Measurements from ENCODE around the gene RPLP2.
A peak's percentile ranks its signal among the peaks of the same experiment; 100 is the strongest.

Gene RPLP2

GRCh38 chr11:829176-829846, 19.5 kb downstream of the RPLP2 start:
- DNase-seq (ENCODE audit: low spot score in 2 of 2) (no peak), ATAC-seq (no peak)
- Mint-ChIP-seq H3K36me3 (peaks cover 13% of the 10 kb centered on the region), H3K27ac (no peak overlapping the region), H3K4me3 (peak overlapping the region; percentile 70), H3K4me1 (peaks cover 22% of the 10 kb centered on the region), H3K9me3 (no peaks in the 10 kb centered on the region)

GRCh38 chr11:829847-830294, 20.1 kb downstream of the RPLP2 start:
- Mint-ChIP-seq H3K27ac (no peak overlapping the region), H3K4me3 (peak overlapping the region; percentile 70), H3K4me1 (peaks cover 26% of the 10 kb centered on the region), H3K9me3 (no peaks in the 10 kb centered on the region), H3K36me3 (peaks cover 8% of the 10 kb centered on the region)
- ATAC-seq (peak; percentile 2), DNase-seq (ENCODE audit: low spot score in 2 of 2) (no peak)

GRCh38 chr11:830295-831117, 20.7 kb downstream of the RPLP2 start:
- Mint-ChIP-seq H3K9me3 (no peaks in the 10 kb centered on the region), H3K4me3 (peak overlapping the region; percentile 70), H3K4me1 (peaks cover 22% of the 10 kb centered on the region), H3K36me3 (peaks cover 5% of the 10 kb centered on the region), H3K27ac (no peak overlapping the region)
- DNase-seq (ENCODE audit: low spot score in 2 of 2) (peak; percentile 58 to 86), ATAC-seq (peak; percentile 74)

GRCh38 chr11:831118-831864, 21.5 kb downstream of the RPLP2 start:
- peaks cover 4% of the 10 kb centered on the region for H3K36me3 Mint-ChIP-seq
- H3K4me1 Mint-ChIP-seq = peaks cover 22% of the 10 kb centered on the region
- DNase-seq (ENCODE audit: low spot score in 2 of 2) (no peak), ATAC-seq (no peak)
- H3K9me3 Mint-ChIP-seq = no peaks in the 10 kb centered on the region
- H3K27ac Mint-ChIP-seq = no peak overlapping the region
- peak overlapping the region; percentile 70 for H3K4me3 Mint-ChIP-seq

GRCh38 chr11:831961-832528, 22.3 kb downstream of the RPLP2 start:
- Mint-ChIP-seq H3K4me3 (peak overlapping the region; percentile 70), H3K27ac (no peak overlapping the region), H3K4me1 (peaks cover 22% of the 10 kb centered on the region), H3K9me3 (no peaks in the 10 kb centered on the region), H3K36me3 (peaks cover 4% of the 10 kb centered on the region)
- ATAC-seq = no peak
- DNase-seq (ENCODE audit: low spot score in 2 of 2) = no peak

- peaks cover 9% of the 10 kb centered on the region for H3K36me3 Mint-ChIP-seq
- peaks cover 19% of the 10 kb centered on the region for H3K4me1 Mint-ChIP-seq
- H3K9me3 Mint-ChIP-seq = no peaks in the 10 kb centered on the region
- peak within 1 kb of the TSS; percentile 70 for H3K4me3 Mint-ChIP-seq
- H3K27ac Mint-ChIP-seq = peak within 1 kb of the TSS; percentile 37
- ATAC-seq (peak; percentile 64), DNase-seq (ENCODE audit: low spot score in 2 of 2) (no peak)
Observed at GRCh38 chr11:832529-833113, 22.9 kb downstream of the RPLP2 start, which contains the start of gene CD151. Gene CD151 (plus strand): TSS chr11:832952. CDS start chr11:836070, 3,118 bp downstream.

- H3K27ac Mint-ChIP-seq = peak overlapping the region; percentile 37
- H3K4me1 Mint-ChIP-seq = peaks cover 14% of the 10 kb centered on the region
- peak in 1 of 2 donors; percentile 78 for DNase-seq (ENCODE audit: low spot score in 2 of 2)
- H3K9me3 Mint-ChIP-seq = no peaks in the 10 kb centered on the region
- ATAC-seq = peak; percentile 51
- peaks cover 11% of the 10 kb centered on the region for H3K36me3 Mint-ChIP-seq
- peak overlapping the region; percentile 64 for H3K4me3 Mint-ChIP-seq
Observed at GRCh38 chr11:833114-833791, 23.5 kb downstream of the RPLP2 start.

- ATAC-seq = no peak
Observed at GRCh38 chr11:833849-834311, 24.1 kb downstream of the RPLP2 start.

GRCh38 chr11:834371-835316, 24.9 kb downstream of the RPLP2 start:
- Mint-ChIP-seq H3K4me3 (peak overlapping the region; percentile 64), H3K4me1 (peaks cover 19% of the 10 kb centered on the region), H3K9me3 (no peaks in the 10 kb centered on the region)

More at GRCh38 chr11:833849-834311, 24.1 kb downstream of the RPLP2 start:
- H3K4me1 Mint-ChIP-seq = peaks cover 18% of the 10 kb centered on the region
- H3K4me3 Mint-ChIP-seq = peak overlapping the region; percentile 64
- DNase-seq (ENCODE audit: low spot score in 2 of 2) = no peak
- peak overlapping the region; percentile 37 for H3K27ac Mint-ChIP-seq
- peaks cover 16% of the 10 kb centered on the region for H3K36me3 Mint-ChIP-seq
- no peaks in the 10 kb centered on the region for H3K9me3 Mint-ChIP-seq

GRCh38 chr11:836274-836673, 26.5 kb downstream of the RPLP2 start:
- no peaks in the 10 kb centered on the region for H3K9me3 Mint-ChIP-seq
- H3K36me3 Mint-ChIP-seq = peaks cover 38% of the 10 kb centered on the region
- ATAC-seq = no peak
- H3K4me3 Mint-ChIP-seq = no peak overlapping the region
- no peak for DNase-seq (ENCODE audit: low spot score in 2 of 2)
- H3K27ac Mint-ChIP-seq = no peak overlapping the region
- peaks cover 30% of the 10 kb centered on the region for H3K4me1 Mint-ChIP-seq

More at GRCh38 chr11:834371-835316, 24.9 kb downstream of the RPLP2 start:
- ATAC-seq = no peak
- Mint-ChIP-seq H3K27ac (no peak overlapping the region), H3K36me3 (peaks cover 23% of the 10 kb centered on the region)
- no peak for DNase-seq (ENCODE audit: low spot score in 2 of 2)

GRCh38 chr11:836700-837099, 26.9 kb downstream of the RPLP2 start:
- Mint-ChIP-seq H3K27ac (no peak overlapping the region), H3K9me3 (no peaks in the 10 kb centered on the region), H3K4me1 (peaks cover 32% of the 10 kb centered on the region), H3K4me3 (no peak overlapping the region), H3K36me3 (peaks cover 41% of the 10 kb centered on the region)
- DNase-seq (ENCODE audit: low spot score in 2 of 2) (no peak), ATAC-seq (no peak)

- Mint-ChIP-seq H3K9me3 (no peaks in the 10 kb centered on the region), H3K4me1 (peaks cover 32% of the 10 kb centered on the region), H3K4me3 (no peak overlapping the region), H3K36me3 (peaks cover 41% of the 10 kb centered on the region), H3K27ac (no peak overlapping the region)
- ATAC-seq = no peak
- DNase-seq (ENCODE audit: low spot score in 2 of 2) = no peak
Observed at GRCh38 chr11:837189-837989, 27.6 kb downstream of the RPLP2 start.

- Mint-ChIP-seq H3K36me3 (peaks cover 41% of the 10 kb centered on the region), H3K4me1 (peaks cover 32% of the 10 kb centered on the region), H3K4me3 (no peak overlapping the region), H3K9me3 (no peaks in the 10 kb centered on the region), H3K27ac (no peak overlapping the region)
- DNase-seq (ENCODE audit: low spot score in 2 of 2) (no peak), ATAC-seq (no peak)
Observed at GRCh38 chr11:837990-838307, 28.2 kb downstream of the RPLP2 start.
